Measurements from ENCODE around the gene FARP1. TPM values are rescaled to one million over a fixed set of nuclear protein-coding genes. Genes with fewer than 3 reads are reported as not detected.

The FARP1 gene
- polyA plus RNA-seq, 2 of the 4 experiments (the other 2 are of a cell fraction), result 9.4 to 13.0 TPM

DNA sequence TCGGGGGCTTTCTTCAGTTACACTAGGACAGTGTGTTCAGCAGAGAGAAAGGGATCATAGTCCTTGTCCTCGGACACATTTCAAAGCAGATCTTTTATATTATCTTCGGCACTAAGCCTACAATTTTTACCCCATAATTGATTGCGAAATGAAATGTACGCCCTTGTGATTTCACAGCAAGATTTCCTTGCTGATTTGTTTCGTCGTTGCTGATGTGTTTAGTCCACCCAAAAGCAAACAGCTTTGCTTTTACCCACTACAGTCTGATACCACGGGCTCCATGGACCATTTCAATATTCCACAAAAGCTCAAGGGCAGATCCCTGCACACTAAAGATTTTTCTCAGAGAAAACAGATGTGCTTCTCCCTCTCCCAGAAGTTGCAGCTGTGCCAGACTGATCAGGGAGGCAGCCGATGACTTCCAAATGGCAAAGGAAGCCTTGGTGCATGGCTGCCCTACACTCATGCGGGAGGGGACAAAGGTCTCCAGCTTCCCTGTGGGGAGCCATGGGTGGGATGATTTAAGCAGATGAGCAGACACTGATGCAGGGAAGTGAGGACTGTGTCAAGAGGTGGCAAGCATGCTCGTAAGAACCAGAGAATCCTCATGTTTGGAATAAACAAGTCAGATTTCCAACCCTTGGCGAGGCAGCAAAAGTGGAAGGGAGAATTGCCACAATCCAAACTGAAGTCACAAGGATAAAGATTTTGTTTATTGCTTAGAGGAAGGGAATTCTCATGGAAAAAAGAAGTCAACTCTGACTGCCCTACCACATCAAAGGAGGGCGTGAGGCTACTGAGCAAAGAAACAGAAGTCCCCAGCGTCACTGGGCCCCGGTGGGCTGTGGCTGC is 353.0 kb downstream of the FARP1 start:
- FAIRE-seq (no peak), ATAC-seq (peak in 1 of 2 experiments; percentile 60; a peak in 3 of 6 replicates), DNase-seq (ENCODE audit: low read depth in 1 of 2, low spot score in 1 of 2) (no peak)
- TF ChIP-seq EP300 (IDR thresholded peaks at IDR 0.05) (no peak), CEBPB (IDR thresholded peaks at IDR 0.05) (peak; percentile 63 to 64; a peak in 2 of 4 replicates)
- H3K4me3 ChIP-seq, result no peak overlapping the region
- peaks cover 52% of the 10 kb centered on the region for H3K4me1 ChIP-seq
- 56% methylated on average over 14 of the region's 15 CpGs for WGBS (ENCODE audit: missing lambda C conversion rate)
- H3K4me2 ChIP-seq, result peak overlapping the region; percentile 69
- H3K27ac ChIP-seq, result peak overlapping the region; percentile 67 to 77; a peak in 5 of 6 replicates
- CTCF ChIA-PET, result interaction anchor here (1.0 kb wide), 1 partner anchor 30 kb away, joined by 3 read pairs; no protein-coding TSS in a partner anchor
- H3K9me3 ChIP-seq, result no peaks in the 10 kb centered on the region
- POLR2A ChIA-PET, result no interaction called here

- TF ChIP-seq HOXA7 (CRISPR knock-in tag; IDR thresholded peaks at IDR 0.05) (no peak), TFCP2L1 (CRISPR knock-in tag; IDR thresholded peaks at IDR 0.05) (no peak), EHF (CRISPR knock-in tag; IDR thresholded peaks at IDR 0.05) (no peak), MAZ (IDR thresholded peaks at IDR 0.05; ENCODE audit: borderline replicate concordance, low read depth, low read length) (no peak), RARB (CRISPR knock-in tag; IDR thresholded peaks at IDR 0.05) (no peak), POLR2AphosphoS2 (conservative IDR thresholded peaks at IDR 0.05; ENCODE audit: low read length) (no peak), ZNF302 (CRISPR knock-in tag; IDR thresholded peaks at IDR 0.05) (no peak)
- TF ChIP-seq, protein P1, sequence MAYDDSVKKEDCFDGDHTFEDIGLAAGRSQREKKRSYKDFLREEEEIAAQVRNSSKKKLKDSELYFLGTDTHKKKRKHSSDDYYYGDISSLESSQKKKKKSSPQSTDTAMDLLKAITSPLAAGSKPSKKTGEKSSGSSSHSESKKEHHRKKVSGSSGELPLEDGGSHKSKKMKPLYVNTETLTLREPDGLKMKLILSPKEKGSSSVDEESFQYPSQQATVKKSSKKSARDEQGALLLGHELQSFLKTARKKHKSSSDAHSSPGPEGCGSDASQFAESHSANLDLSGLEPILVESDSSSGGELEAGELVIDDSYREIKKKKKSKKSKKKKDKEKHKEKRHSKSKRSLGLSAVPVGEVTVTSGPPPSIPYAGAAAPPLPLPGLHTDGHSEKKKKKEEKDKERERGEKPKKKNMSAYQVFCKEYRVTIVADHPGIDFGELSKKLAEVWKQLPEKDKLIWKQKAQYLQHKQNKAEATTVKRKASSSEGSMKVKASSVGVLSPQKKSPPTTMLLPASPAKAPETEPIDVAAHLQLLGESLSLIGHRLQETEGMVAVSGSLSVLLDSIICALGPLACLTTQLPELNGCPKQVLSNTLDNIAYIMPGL (CRISPR knock-in tag; IDR thresholded peaks at IDR 0.05; ENCODE audit: borderline replicate concordance), result no peak
- H3K27ac ChIP-seq, result peak overlapping the region; percentile 67 to 77; a peak in 5 of 6 replicates
- no peak for DNase-seq (ENCODE audit: low read depth in 1 of 2, low spot score in 1 of 2)
- 98% methylated on average over 3 of the region's 3 CpGs for WGBS (ENCODE audit: missing lambda C conversion rate)
- peaks cover 46% of the 10 kb centered on the region for H3K4me1 ChIP-seq
- ChIA-PET CTCF (interaction anchor here (1.0 to 1.5 kb wide), 2 partner anchors 30 to 51 kb away, joined by 3 read pairs; no protein-coding TSS in a partner anchor), POLR2A (no interaction called here)
- H3K4me2 ChIP-seq, result peak overlapping the region; percentile 69
- no peak for FAIRE-seq
- no peaks in the 10 kb centered on the region for H3K9me3 ChIP-seq
- no peak overlapping the region for H3K4me3 ChIP-seq
- ATAC-seq, result no peak; a peak in 1 of 6 replicates
These were observed 353.5 kb downstream of the FARP1 start for GRCh38 chr13:98496479-98496791.

DNA sequence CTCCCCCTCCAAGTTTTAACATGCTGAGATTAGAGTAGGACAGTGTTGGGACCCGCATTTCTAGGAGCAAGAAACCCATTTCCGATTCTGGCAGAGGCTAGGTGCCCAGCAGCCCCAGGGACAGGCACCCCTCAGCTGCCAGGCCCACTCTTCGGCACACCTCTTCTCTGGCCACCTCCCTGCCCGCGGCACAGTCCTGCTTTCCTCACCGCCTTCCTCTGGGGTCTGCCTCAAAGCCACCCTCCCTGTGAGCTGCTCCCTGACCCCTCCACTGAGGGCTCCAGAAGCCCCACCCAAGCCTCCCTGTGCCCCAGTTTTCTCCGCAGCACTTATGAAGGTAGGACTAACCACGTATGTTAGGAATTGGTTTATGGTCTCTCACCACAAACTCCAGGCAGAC is 354.1 kb downstream of the FARP1 start:
- Histone ChIP-seq H3K4me3 (no peak overlapping the region), H3K4me1 (peaks cover 41% of the 10 kb centered on the region), H3K4me2 (peak overlapping the region; percentile 69; the same call in 1 of the 3 replicates), H3K27ac (peak overlapping the region; percentile 67 to 77; a peak in 3 of 6 replicates), H3K9me3 (no peaks in the 10 kb centered on the region)
- no peak for TF ChIP-seq HDAC2 (IDR thresholded peaks at IDR 0.05)
- no peak for TF ChIP-seq RAD21 (conservative IDR thresholded peaks at IDR 0.05 in 1 of 2, IDR thresholded peaks at IDR 0.05 in 1 of 2)
- no peak for TF ChIP-seq PBX3 (IDR thresholded peaks at IDR 0.05)
- TF ChIP-seq KDM5A (IDR thresholded peaks at IDR 0.05), result no peak
- TF ChIP-seq E2F6 (IDR thresholded peaks at IDR 0.05; ENCODE audit: borderline replicate concordance, low read depth), result no peak
- TF ChIP-seq RNF2 (IDR thresholded peaks at IDR 0.05; ENCODE audit: borderline replicate concordance, low read depth), result no peak
- no peak for TF ChIP-seq HOXA7 (CRISPR knock-in tag; IDR thresholded peaks at IDR 0.05)
- no peak for TF ChIP-seq CEBPB (IDR thresholded peaks at IDR 0.05)
- TF ChIP-seq JUNB (IDR thresholded peaks at IDR 0.05), result no peak
- no peak for TF ChIP-seq POLR2A (IDR thresholded peaks at IDR 0.05; ENCODE audit: low read length)
- POLR2A ChIA-PET, result no interaction called here
- WGBS (ENCODE audit: missing lambda C conversion rate), result 96% methylated on average over 8 of the region's 8 CpGs
- ATAC-seq (no peak; a peak in 1 of 6 replicates), FAIRE-seq (no peak), DNase-seq (ENCODE audit: low read depth in 1 of 2, low spot score in 1 of 2) (no peak)
- CTCF ChIA-PET, result interaction anchor here (0.6 to 1.5 kb wide), 3 partner anchors 12 to 51 kb away, joined by 3 to 7 read pairs (median 3); no protein-coding TSS in a partner anchor

Data from A549 (cell line).